Endodermal cell (in vitro differentiated cells): ENCODE measurements around the gene THUMPD2. TPM values are rescaled to one million over a fixed set of nuclear protein-coding genes. Genes with fewer than 3 reads are reported as not detected.
"Not testable (repeated sequence)": the region's sequence is repeated elsewhere in the genome, so short reads cannot be mapped to it uniquely, and the experiment has no call there.

Experiments used
- DNase-seq: peaks from one replicate; pipeline ENCODE4 v3.0.0-alpha.2; 2017
- H3K27ac ChIP-seq: 2 replicates; pipeline ENCODE4 v1.5.1; 2013; ENCODE audit warnings: mild to moderate bottlenecking, low read depth, low read length, moderate library complexity
- H3K27me3 ChIP-seq: 2 replicates; pipeline ENCODE4 v1.6.1; 2013; ENCODE audit warnings: mild to moderate bottlenecking, low read length, moderate library complexity; ENCODE audit not compliant: insufficient read depth, control insufficient read depth, poor library complexity, severe bottlenecking
- H3K36me3 ChIP-seq: 2 replicates; pipeline ENCODE4 v1.7.0; 2013; ENCODE audit warnings: mild to moderate bottlenecking, low read length, moderate library complexity; ENCODE audit not compliant: control insufficient read depth, insufficient read depth
- H3K4me1 ChIP-seq: one replicate; pipeline ENCODE4 v1.7.0; 2013; ENCODE audit warnings: low read length; ENCODE audit not compliant: control insufficient read depth, insufficient read depth
- H3K4me3 ChIP-seq: 2 replicates; pipeline ENCODE4 v1.5.1; 2013; ENCODE audit warnings: mild to moderate bottlenecking, low read length, moderate library complexity
- H3K9ac ChIP-seq: 2 replicates; pipeline ENCODE4 v1.6.1; 2013; ENCODE audit warnings: mild to moderate bottlenecking, low read length, moderate library complexity; ENCODE audit not compliant: poor library complexity, severe bottlenecking; ENCODE audit errors: extremely low read depth
- H3K9me3 ChIP-seq: 2 replicates; pipeline ENCODE4 v1.6.1; 2013; ENCODE audit warnings: mild to moderate bottlenecking, low read length, moderate library complexity; ENCODE audit not compliant: control insufficient read depth
- H3K27ac Mint-ChIP-seq: 2 replicates; pipeline ENCODE4 v1.8.0; 2020; ENCODE audit warnings: mixed read lengths
- H3K27me3 Mint-ChIP-seq: 2 replicates; pipeline ENCODE4 v1.8.0; 2021; ENCODE audit warnings: mild to moderate bottlenecking, mixed read lengths; ENCODE audit not compliant: insufficient read depth
- H3K36me3 Mint-ChIP-seq: 2 replicates; pipeline ENCODE4 v1.8.0; 2020; ENCODE audit warnings: low read depth, mixed read lengths
- H3K4me1 Mint-ChIP-seq: 2 replicates; pipeline ENCODE4 v1.8.0; 2020; ENCODE audit warnings: mixed read lengths
- H3K4me3 Mint-ChIP-seq: 2 replicates; pipeline ENCODE4 v1.8.0; 2020; ENCODE audit warnings: mild to moderate bottlenecking, moderate library complexity, mixed read lengths
- H3K9me3 Mint-ChIP-seq: 2 replicates; pipeline ENCODE4 v1.8.0; 2020; ENCODE audit warnings: mild to moderate bottlenecking, mixed read lengths
- CTCF ChIP-seq: fragments of 200-600 bp; sonication (generic); conservative IDR thresholded peaks from 2 replicates; pipeline ENCODE4 v1.5.0; 2021; ENCODE audit warnings: antibody characterized with exemption, mild to moderate bottlenecking
- WGBS, 2 experiments: methylation state at CpG; one replicate each; pipeline versions ENCODE4 v1.1.5 to v1.1.7; 2013; ENCODE audit warnings: missing lambda C conversion rate in 2 of 2, mixed read lengths in 1 of 2; ENCODE audit not compliant: insufficient coverage in 1 of 2, insufficient read length in 1 of 2; 5-methylcytosine and 5-hydroxymethylcytosine counted together
- total RNA-seq, 2 donors: library from RNA; stranded (reverse); fragmentation: NEBNext Ultra II Directional in 1 of 2; extraction: Animal tissue kit (Norgen Biotek cat#: 25700) in 1 of 2; gene quantifications; 2 replicates in 1 of 2; 3 replicates in 1 of 2; pipeline ENCODE4 v1.2.1, GENCODE V29; 2021

The THUMPD2 gene
- total RNA-seq, 2 donors from 2014 or later = 11.3 to 13.6 TPM

- Histone ChIP-seq H3K9ac (no peak overlapping the region), H3K9me3 (peaks cover 15% of the 10 kb centered on the region), H3K27me3 (no peaks in the 10 kb centered on the region), H3K27ac (no peak overlapping the region), H3K4me3 (no peak overlapping the region), H3K4me1 (no peaks in the 10 kb centered on the region), H3K36me3 (no peaks in the 10 kb centered on the region)
- H3K27me3 Mint-ChIP-seq = no peaks in the 10 kb centered on the region
- no peak for TF ChIP-seq CTCF
- no peak overlapping the region for H3K27ac Mint-ChIP-seq
- no peak for DNase-seq
- no peaks in the 10 kb centered on the region for H3K36me3 Mint-ChIP-seq
- 96 to 97% methylated on average over 3 to 4 of the region's 4 CpGs for WGBS, 2 experiments
- no peak overlapping the region for H3K4me3 Mint-ChIP-seq
- H3K9me3 Mint-ChIP-seq = peaks cover 23% of the 10 kb centered on the region
- no peaks in the 10 kb centered on the region for H3K4me1 Mint-ChIP-seq
Measured at GRCh38 chr2:39800752-39801151, 21.7 kb upstream of the THUMPD2 start.

GRCh38 chr2:39796134-39796533 lies 17.1 kb upstream of the THUMPD2 start:
- Mint-ChIP-seq H3K4me1 (no peaks in the 10 kb centered on the region), H3K4me3 (no peak overlapping the region), H3K27ac (no peak overlapping the region), H3K27me3 (no peaks in the 10 kb centered on the region), H3K9me3 (peaks cover 12% of the 10 kb centered on the region), H3K36me3 (peaks cover 5% of the 10 kb centered on the region)
- H3K36me3 ChIP-seq = no peaks in the 10 kb centered on the region
- no peaks in the 10 kb centered on the region for H3K27me3 ChIP-seq
- no peak for TF ChIP-seq CTCF
- DNase-seq = no peak
- H3K9ac ChIP-seq = no peak overlapping the region
- WGBS, 2 experiments = 95 to 100% methylated on average over 1 of the region's 1 CpG
- H3K4me3 ChIP-seq = no peak overlapping the region
- H3K9me3 ChIP-seq = peaks cover 16% of the 10 kb centered on the region
- no peaks in the 10 kb centered on the region for H3K4me1 ChIP-seq
- no peak overlapping the region for H3K27ac ChIP-seq

GRCh38 chr2:39790216-39790818 lies 11.3 kb upstream of the THUMPD2 start:
- H3K27ac ChIP-seq, H3K36me3 ChIP-seq, H3K27me3 Mint-ChIP-seq, H3K4me3 ChIP-seq, H3K27me3 ChIP-seq, H3K4me1 Mint-ChIP-seq, H3K4me1 ChIP-seq, H3K4me3 Mint-ChIP-seq, H3K27ac Mint-ChIP-seq, H3K9ac ChIP-seq: not testable (repeated sequence)
- DNase-seq = peak; percentile 53
- peaks cover 33% of the 10 kb centered on the region for H3K9me3 Mint-ChIP-seq
- WGBS, 2 experiments = 87 to 88% methylated on average over 7 to 12 of the region's 12 CpGs
- peaks cover 11% of the 10 kb centered on the region for H3K36me3 Mint-ChIP-seq
- peaks cover 41% of the 10 kb centered on the region for H3K9me3 ChIP-seq

- no peak overlapping the region for H3K27ac Mint-ChIP-seq
- no peak for TF ChIP-seq CTCF
- H3K27me3 ChIP-seq = no peaks in the 10 kb centered on the region
- H3K4me3 ChIP-seq = peak overlapping the region; percentile 41
- H3K36me3 Mint-ChIP-seq = peaks cover 11% of the 10 kb centered on the region
- peaks cover 4% of the 10 kb centered on the region for H3K4me1 ChIP-seq
- H3K9me3 ChIP-seq = peaks cover 41% of the 10 kb centered on the region
- peaks cover 33% of the 10 kb centered on the region for H3K9me3 Mint-ChIP-seq
- H3K4me1 Mint-ChIP-seq = peaks cover 7% of the 10 kb centered on the region
- 87 to 100% methylated on average over 1 to 2 of the region's 2 CpGs for WGBS, 2 experiments
- H3K27ac ChIP-seq = no peak overlapping the region
- H3K4me3 Mint-ChIP-seq = no peak overlapping the region
- H3K36me3 ChIP-seq = no peaks in the 10 kb centered on the region
- no peak overlapping the region for H3K9ac ChIP-seq
- no peak for DNase-seq
- no peaks in the 10 kb centered on the region for H3K27me3 Mint-ChIP-seq
Measured at GRCh38 chr2:39787950-39788349, 8.9 kb upstream of the THUMPD2 start.
